ENCODE results near the gene SNX11.

The SNX11 gene

GRCh38 chr17:48128400-48128799 lies 20.8 kb downstream of the SNX11 start:
- DNase-seq (ENCODE audit: low read depth in 1 of 2, low spot score in 1 of 2): no peak

GRCh38 chr17:48129981-48130380 lies 22.4 kb downstream of the SNX11 start:
- TF ChIP-seq POLR2AphosphoS5 (IDR thresholded peaks at IDR 0.05; ENCODE audit: low read depth) (no peak), REST (IDR thresholded peaks at IDR 0.05; ENCODE audit: insufficient replicate concordance, low read depth) (no peak), GABPA (IDR thresholded peaks at IDR 0.05; ENCODE audit: low read depth) (no peak), CTCF (IDR thresholded peaks at IDR 0.05; ENCODE audit: insufficient read depth, low read length) (no peak), SPI1 (IDR thresholded peaks at IDR 0.05; ENCODE audit: borderline replicate concordance, low read depth) (no peak)
- no peak overlapping the region for H3K4me3 ChIP-seq (replicated peaks; ENCODE audit: insufficient read depth, low read length)
- H3K27me3 ChIP-seq (ENCODE audit: insufficient read depth, poor library complexity, severe bottlenecking): no peaks in the 10 kb centered on the region
- no peak for DNase-seq (ENCODE audit: low read depth in 1 of 2, low spot score in 1 of 2)
- H3K27ac ChIP-seq (replicated peaks): no peak overlapping the region

More at GRCh38 chr17:48128400-48128799, 20.8 kb downstream of the SNX11 start:
- no peaks in the 10 kb centered on the region for H3K27me3 ChIP-seq (ENCODE audit: insufficient read depth, poor library complexity, severe bottlenecking)
- H3K27ac ChIP-seq (replicated peaks): no peak overlapping the region
- no peak overlapping the region for H3K4me3 ChIP-seq (replicated peaks; ENCODE audit: insufficient read depth, low read length)
- no peak for TF ChIP-seq GABPA (IDR thresholded peaks at IDR 0.05; ENCODE audit: low read depth)
- TF ChIP-seq POLR2AphosphoS5 (IDR thresholded peaks at IDR 0.05; ENCODE audit: low read depth): no peak
- no peak for TF ChIP-seq SPI1 (IDR thresholded peaks at IDR 0.05; ENCODE audit: borderline replicate concordance, low read depth)
- TF ChIP-seq REST (IDR thresholded peaks at IDR 0.05; ENCODE audit: insufficient replicate concordance, low read depth): no peak
- TF ChIP-seq CTCF (IDR thresholded peaks at IDR 0.05; ENCODE audit: insufficient read depth, low read length): no peak

- H3K4me3 ChIP-seq (replicated peaks; ENCODE audit: insufficient read depth, low read length): no peak overlapping the region
- no peak overlapping the region for H3K27ac ChIP-seq (replicated peaks)
- TF ChIP-seq CTCF (IDR thresholded peaks at IDR 0.05; ENCODE audit: insufficient read depth, low read length): peak; percentile 84
- no peak for TF ChIP-seq SPI1 (IDR thresholded peaks at IDR 0.05; ENCODE audit: borderline replicate concordance, low read depth)
- H3K27me3 ChIP-seq (ENCODE audit: insufficient read depth, poor library complexity, severe bottlenecking): no peaks in the 10 kb centered on the region
- peak in 1 of 2 experiments; percentile 69 for DNase-seq (ENCODE audit: low read depth in 1 of 2, low spot score in 1 of 2)
These were observed 23.8 kb downstream of the SNX11 start for GRCh38 chr17:48131216-48131824.

GRCh38 chr17:48132385-48132784 lies 24.8 kb downstream of the SNX11 start:
- DNase-seq (ENCODE audit: low read depth in 1 of 2, low spot score in 1 of 2): no peak
- H3K4me3 ChIP-seq (replicated peaks; ENCODE audit: insufficient read depth, low read length): no peak overlapping the region
- H3K27me3 ChIP-seq (ENCODE audit: insufficient read depth, poor library complexity, severe bottlenecking): no peaks in the 10 kb centered on the region
- TF ChIP-seq GABPA (IDR thresholded peaks at IDR 0.05; ENCODE audit: low read depth) (no peak), POLR2AphosphoS5 (IDR thresholded peaks at IDR 0.05; ENCODE audit: low read depth) (no peak), SPI1 (IDR thresholded peaks at IDR 0.05; ENCODE audit: borderline replicate concordance, low read depth) (no peak), CTCF (IDR thresholded peaks at IDR 0.05; ENCODE audit: insufficient read depth, low read length) (no peak), REST (IDR thresholded peaks at IDR 0.05; ENCODE audit: insufficient replicate concordance, low read depth) (no peak)
- no peak overlapping the region for H3K27ac ChIP-seq (replicated peaks)

Measured in HL-60 (cell line).